WTC11 (cell line): Measurements from ENCODE around the gene XRN1. TPM values are rescaled to one million over a fixed set of nuclear protein-coding genes. Genes with fewer than 3 reads are reported as not detected.

Experiments
- ATAC-seq: fragments of 200-7000 bp; cut with Tn5 transposase; 2 replicates; pipeline ENCODE4 v1.10.0; 2021; ENCODE audit warnings: mild to moderate bottlenecking, moderate library complexity
- CTCF ChIA-PET: fragments of 300-600 bp; sonication (Branson Sonifier 250); formaldehyde crosslinking; loops from one replicate; lab custom pipeline; 2021; ENCODE audit warnings: antibody characterized with exemption; lab: Charles Lee
- POLR2A ChIA-PET: fragments of 350-600 bp; sonication (Branson Sonifier 250); formaldehyde crosslinking; loops from one replicate; lab custom pipeline; 2021; ENCODE audit warnings: antibody characterized with exemption; lab: Charles Lee
- DNase-seq: peaks from one replicate; pipeline ENCODE4 v3.0.0; 2021; ENCODE audit warnings: low spot score
- H3K27ac Mint-ChIP-seq: 2 replicates; pipeline ENCODE4 v1.8.0; 2021; ENCODE audit warnings: mixed read lengths
- H3K27me3 Mint-ChIP-seq: 2 replicates; pipeline ENCODE4 v1.8.0; 2021; ENCODE audit warnings: low read depth, mild to moderate bottlenecking, moderate library complexity, mixed read lengths
- H3K36me3 Mint-ChIP-seq: 2 replicates; pipeline ENCODE4 v1.8.0; 2021; ENCODE audit warnings: mixed read lengths
- H3K4me1 Mint-ChIP-seq: 2 replicates; pipeline ENCODE4 v1.8.0; 2022; ENCODE audit warnings: mixed read lengths
- H3K4me3 Mint-ChIP-seq: 2 replicates; pipeline ENCODE4 v1.8.0; 2021; ENCODE audit warnings: mild to moderate bottlenecking, moderate library complexity, mixed read lengths
- H3K9me3 Mint-ChIP-seq: 2 replicates; pipeline ENCODE4 v1.8.0; 2021; ENCODE audit warnings: mixed read lengths
- ATF1 ChIP-seq: sonication (generic); formaldehyde crosslinking; IDR thresholded peaks from 2 replicates; pipeline ENCODE4 v1.8.1; 2023; ENCODE audit warnings: mild to moderate bottlenecking, moderate library complexity, missing genetic modification reagents
- ATF6 ChIP-seq: sonication (generic); formaldehyde crosslinking; IDR thresholded peaks from 2 replicates; pipeline ENCODE4 v1.8.1; 2023; ENCODE audit warnings: mild to moderate bottlenecking, missing genetic modification reagents
- E2F5 ChIP-seq: sonication (generic); formaldehyde crosslinking; IDR thresholded peaks from 2 replicates; pipeline ENCODE4 v1.8.1; 2022; ENCODE audit warnings: mild to moderate bottlenecking, moderate library complexity, missing genetic modification reagents
- ELF4 ChIP-seq: sonication (generic); formaldehyde crosslinking; IDR thresholded peaks from 2 replicates; pipeline ENCODE4 v1.8.1; 2022; ENCODE audit warnings: low read depth, mild to moderate bottlenecking, moderate library complexity, missing genetic modification reagents
- FOXP4 ChIP-seq: sonication (generic); formaldehyde crosslinking; IDR thresholded peaks from 2 replicates; pipeline ENCODE4 v1.8.0; 2022; ENCODE audit warnings: mild to moderate bottlenecking, missing genetic modification reagents
- HMGXB4 ChIP-seq: sonication (generic); formaldehyde crosslinking; IDR thresholded peaks from 2 replicates; pipeline ENCODE4 v1.8.1; 2023; ENCODE audit warnings: mild to moderate bottlenecking, moderate library complexity, missing genetic modification reagents
- MXD4 ChIP-seq: fragments of 250-450 bp; sonication (Bioruptor Pico); IDR thresholded peaks from 2 replicates; pipeline ENCODE4 v1.8.0; 2021; ENCODE audit warnings: mild to moderate bottlenecking, moderate library complexity, borderline replicate concordance
- MYBL2 ChIP-seq: sonication (generic); formaldehyde crosslinking; IDR thresholded peaks from 2 replicates; pipeline ENCODE4 v1.8.1; 2023; ENCODE audit warnings: mild to moderate bottlenecking, moderate library complexity, missing genetic modification reagents
- NR3C1 ChIP-seq: sonication (generic); formaldehyde crosslinking; conservative IDR thresholded peaks from 2 replicates; pipeline ENCODE4 v1.8.1; 2023; ENCODE audit warnings: low read depth, mild to moderate bottlenecking, missing genetic modification reagents
- TEAD1 ChIP-seq: sonication (generic); formaldehyde crosslinking; IDR thresholded peaks from 2 replicates; pipeline ENCODE4 v1.8.0; 2022; ENCODE audit warnings: mild to moderate bottlenecking, missing genetic modification reagents
- TP53 ChIP-seq: sonication (generic); formaldehyde crosslinking; IDR thresholded peaks from 2 replicates; pipeline ENCODE4 v1.8.1; 2023; ENCODE audit warnings: mild to moderate bottlenecking, missing genetic modification reagents
- ZNF263 ChIP-seq: sonication (generic); formaldehyde crosslinking; IDR thresholded peaks from 2 replicates; pipeline ENCODE4 v1.8.1; 2022; ENCODE audit warnings: low read depth, mild to moderate bottlenecking, moderate library complexity, missing genetic modification reagents
- ZNF317 ChIP-seq: sonication (generic); formaldehyde crosslinking; IDR thresholded peaks from 2 replicates; pipeline ENCODE4 v1.8.1; 2023; ENCODE audit warnings: low read depth, mild to moderate bottlenecking, moderate library complexity, missing genetic modification reagents, borderline replicate concordance
- ZNF512 ChIP-seq: sonication (generic); formaldehyde crosslinking; IDR thresholded peaks from 2 replicates; pipeline ENCODE4 v1.8.1; 2022; ENCODE audit warnings: missing genetic modification reagents, borderline replicate concordance
- total RNA-seq: library from RNA; stranded (reverse); gene quantifications from 3 replicates; pipeline ENCODE4 v1.2.3, GENCODE V29; 2021

Gene XRN1
- total RNA-seq, 1 experiment from 2014 or later: 19.2 TPM

DNA sequence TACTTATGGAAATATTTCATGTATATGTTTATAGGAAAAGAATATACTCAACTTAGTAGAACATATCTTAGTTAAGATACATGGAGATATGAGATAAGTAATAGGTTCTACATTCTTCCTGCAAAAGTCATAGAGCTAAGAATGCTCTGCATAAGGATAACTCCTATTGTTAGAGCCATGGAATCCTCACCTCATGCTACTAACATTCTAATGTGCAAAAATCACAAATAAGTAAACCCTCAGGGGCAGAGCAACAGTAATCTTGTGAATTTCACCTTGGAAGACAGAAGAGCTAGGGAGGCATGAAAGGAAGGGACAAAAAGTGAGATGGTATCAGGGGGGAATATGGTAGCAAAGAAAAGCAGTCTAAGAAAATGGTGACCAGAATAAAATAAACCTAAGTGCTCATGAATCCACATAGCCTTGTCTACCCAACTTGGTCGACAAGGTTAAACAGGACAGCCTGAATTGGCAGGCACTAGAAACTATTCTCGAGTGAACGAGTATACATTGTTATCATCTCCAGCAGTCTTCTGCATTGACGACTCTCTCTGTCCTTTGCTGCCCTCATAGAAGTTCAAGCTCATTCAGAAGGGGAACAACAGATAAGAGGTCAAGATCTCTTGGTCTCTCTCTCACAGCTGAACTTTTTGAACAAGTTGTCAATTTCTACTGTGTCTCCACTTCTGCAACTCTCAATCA lies 52.8 kb downstream of the XRN1 start (continued):
- TF ChIP-seq E2F5 (CRISPR knock-in tag) (no peak), ZNF317 (CRISPR knock-in tag) (no peak), MYBL2 (CRISPR knock-in tag) (no peak), ATF6 (CRISPR knock-in tag) (no peak), ZNF263 (no peak), HMGXB4 (CRISPR knock-in tag) (no peak), ELF4 (CRISPR knock-in tag) (no peak), TEAD1 (CRISPR knock-in tag) (no peak)
- TF ChIP-seq, all 79 proteins: peak for 0

DNA sequence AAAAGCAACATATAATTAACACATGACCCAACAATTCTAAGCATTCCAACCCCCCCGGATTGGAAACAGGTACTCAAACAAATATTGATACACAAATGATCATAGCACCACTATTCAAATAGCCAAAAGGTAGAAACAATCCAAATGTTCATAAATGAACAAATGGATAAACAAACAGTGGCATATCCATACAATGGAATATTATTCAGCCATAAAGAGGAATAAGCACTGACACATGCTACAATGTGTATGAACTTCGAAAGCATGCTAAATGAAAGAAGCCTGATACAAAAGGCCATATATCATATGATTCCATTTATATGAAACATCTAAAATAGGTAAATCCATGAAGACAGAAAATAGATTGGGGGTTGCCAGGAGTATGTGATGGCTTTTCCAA lies 62.8 kb downstream of the XRN1 start:
- Mint-ChIP-seq H3K4me1 (no peaks in the 10 kb centered on the region), H3K27ac (no peak overlapping the region), H3K36me3 (peaks cover 34% of the 10 kb centered on the region), H3K27me3 (no peaks in the 10 kb centered on the region), H3K4me3 (no peak overlapping the region)
- POLR2A ChIA-PET: no interaction called here
- DNase-seq: no peak
- TF ChIP-seq HMGXB4 (CRISPR knock-in tag) (no peak), NR3C1 (CRISPR knock-in tag) (no peak), ZNF263 (no peak), ZNF512 (CRISPR knock-in tag) (no peak), MXD4 (no peak), FOXP4 (CRISPR knock-in tag) (no peak), ATF1 (CRISPR knock-in tag) (no peak), TP53 (CRISPR knock-in tag) (no peak), ATF6 (CRISPR knock-in tag) (no peak)
- TF ChIP-seq, all 79 proteins: peak for 0
- CTCF ChIA-PET: no interaction called here
- no peak for ATAC-seq
- H3K9me3 Mint-ChIP-seq: peaks cover 14% of the 10 kb centered on the region
